ENCODE data around the gene HBM.
"Not testable (repeated sequence)": the region's sequence is repeated elsewhere in the genome, so short reads cannot be mapped to it uniquely, and the experiment has no call there.

The HBM gene

DNA sequence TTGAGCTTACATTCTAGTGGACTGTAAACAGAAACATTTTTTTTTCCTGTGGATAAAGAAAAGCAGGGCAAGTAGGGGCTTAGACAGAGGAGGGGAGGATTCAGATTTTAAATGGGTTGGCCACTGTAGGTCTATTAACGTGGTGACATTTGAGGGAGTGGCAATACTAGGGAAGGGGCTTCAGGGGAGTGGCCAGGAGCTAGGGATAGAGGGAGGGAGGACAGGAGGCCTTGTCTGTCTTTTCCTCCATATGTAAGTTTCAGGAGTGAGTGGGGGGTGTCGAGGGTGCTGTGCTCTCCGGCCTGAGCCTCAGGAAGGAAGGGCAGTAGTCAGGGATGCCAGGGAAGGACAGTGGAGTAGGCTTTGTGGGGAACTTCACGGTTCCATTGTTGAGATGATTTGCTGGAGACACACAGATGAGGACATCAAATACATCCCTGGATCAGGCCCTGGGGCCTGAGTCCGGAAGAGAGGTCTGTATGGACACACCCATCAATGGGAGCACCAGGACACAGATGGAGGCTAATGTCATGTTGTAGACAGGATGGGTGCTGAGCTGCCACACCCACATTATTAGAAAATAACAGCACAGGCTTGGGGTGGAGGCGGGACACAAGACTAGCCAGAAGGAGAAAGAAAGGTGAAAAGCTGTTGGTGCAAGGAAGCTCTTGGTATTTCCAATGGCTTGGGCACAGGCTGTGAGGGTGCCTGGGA is 6.5 kb upstream of the HBM start:
- H2AFZ ChIP-seq (ENCODE audit: low read depth, low read length), result no peak overlapping the region
- no peak overlapping the region for H4K91ac ChIP-seq (ENCODE audit: low read length)
- H3K79me1 ChIP-seq (replicated peaks; ENCODE audit: low read length, poor library complexity, severe bottlenecking), result no peaks in the 10 kb centered on the region
- no peak overlapping the region for H3K27ac ChIP-seq (ENCODE audit: low read length, poor library complexity, severe bottlenecking)
- no peak for DNase-seq
- 65% methylated on average over 6 of the region's 6 CpGs for WGBS
- no peak overlapping the region for H3K4ac ChIP-seq (ENCODE audit: low read depth in 1 of 2, low read length in 2 of 2)
- H2BK5ac ChIP-seq (ENCODE audit: low read depth, low read length, poor library complexity, severe bottlenecking), result no peak overlapping the region
- H3K23ac ChIP-seq (ENCODE audit: low read length in 2 of 2), result no peak overlapping the region
- peak overlapping the region in 1 of 2 experiments; percentile 20 for H3K14ac ChIP-seq (ENCODE audit: low read length in 2 of 2)
- no peak overlapping the region for H2BK12ac ChIP-seq (ENCODE audit: low read length in 2 of 2)
- no peak overlapping the region for H3K9ac ChIP-seq (ENCODE audit: low read length)
- H2BK120ac ChIP-seq (ENCODE audit: low read depth, low read length), result no peak overlapping the region
- H4K8ac ChIP-seq (ENCODE audit: low read length), result no peak overlapping the region
- H3K18ac ChIP-seq (ENCODE audit: low read depth in 1 of 2, low read length in 2 of 2), result no peak overlapping the region
- no peak overlapping the region for H3K4me3 ChIP-seq (ENCODE audit: insufficient read depth in 1 of 2, low read depth in 1 of 2, low read length in 2 of 2)
- H2BK15ac ChIP-seq (ENCODE audit: low read depth, poor library complexity, severe bottlenecking), result no peak overlapping the region
- H3K36me3 ChIP-seq (ENCODE audit: control insufficient read depth in 1 of 2, insufficient read depth in 2 of 2, low read depth in 1 of 2, low read length in 2 of 2), result no peaks in the 10 kb centered on the region
- H2AK5ac ChIP-seq (ENCODE audit: low read length, severe bottlenecking), result no peak overlapping the region
- no peaks in the 10 kb centered on the region for H3K9me3 ChIP-seq (ENCODE audit: control insufficient read depth, low read length)
- H3K4me1 ChIP-seq (ENCODE audit: control insufficient read depth, insufficient read depth, low read depth, low read length), result peaks cover 7% of the 10 kb centered on the region
- peaks cover 41 to 56% of the 10 kb centered on the region in 2 experiments for H3K27me3 ChIP-seq (ENCODE audit: control insufficient read depth in 1 of 2, insufficient read depth in 1 of 2, low read length in 2 of 2)
- H3K4me2 ChIP-seq (ENCODE audit: low read length, poor library complexity, severe bottlenecking), result no peak overlapping the region

GRCh38 chr16:160242-160641 is 5.5 kb upstream of the HBM start:
- H2AK5ac ChIP-seq (ENCODE audit: low read length, severe bottlenecking); H3K4me1 ChIP-seq (ENCODE audit: control insufficient read depth, insufficient read depth, low read depth, low read length); H3K79me1 ChIP-seq (replicated peaks; ENCODE audit: low read length, poor library complexity, severe bottlenecking); H3K18ac ChIP-seq (ENCODE audit: low read depth in 1 of 2, low read length in 2 of 2); H3K36me3 ChIP-seq (ENCODE audit: control insufficient read depth in 1 of 2, insufficient read depth in 2 of 2, low read depth in 1 of 2, low read length in 2 of 2); H4K8ac ChIP-seq (ENCODE audit: low read length); H3K4me3 ChIP-seq (ENCODE audit: insufficient read depth in 1 of 2, low read depth in 1 of 2, low read length in 2 of 2); H2BK5ac ChIP-seq (ENCODE audit: low read depth, low read length, poor library complexity, severe bottlenecking); H4K91ac ChIP-seq (ENCODE audit: low read length); H2BK15ac ChIP-seq (ENCODE audit: low read depth, poor library complexity, severe bottlenecking); H2BK120ac ChIP-seq (ENCODE audit: low read depth, low read length); H3K23ac ChIP-seq (ENCODE audit: low read length in 2 of 2); H2BK12ac ChIP-seq (ENCODE audit: low read length in 2 of 2); H3K14ac ChIP-seq (ENCODE audit: low read length in 2 of 2); H3K27ac ChIP-seq (ENCODE audit: low read length, poor library complexity, severe bottlenecking); H3K4ac ChIP-seq (ENCODE audit: low read depth in 1 of 2, low read length in 2 of 2); DNase-seq; H3K9me3 ChIP-seq (ENCODE audit: control insufficient read depth, low read length); H2AFZ ChIP-seq (ENCODE audit: low read depth, low read length); H3K4me2 ChIP-seq (ENCODE audit: low read length, poor library complexity, severe bottlenecking); H3K9ac ChIP-seq (ENCODE audit: low read length): not testable (repeated sequence)
- peaks cover 38 to 51% of the 10 kb centered on the region in 2 experiments for H3K27me3 ChIP-seq (ENCODE audit: control insufficient read depth in 1 of 2, insufficient read depth in 1 of 2, low read length in 2 of 2)
- 79% methylated on average over 11 of the region's 20 CpGs for WGBS

DNA sequence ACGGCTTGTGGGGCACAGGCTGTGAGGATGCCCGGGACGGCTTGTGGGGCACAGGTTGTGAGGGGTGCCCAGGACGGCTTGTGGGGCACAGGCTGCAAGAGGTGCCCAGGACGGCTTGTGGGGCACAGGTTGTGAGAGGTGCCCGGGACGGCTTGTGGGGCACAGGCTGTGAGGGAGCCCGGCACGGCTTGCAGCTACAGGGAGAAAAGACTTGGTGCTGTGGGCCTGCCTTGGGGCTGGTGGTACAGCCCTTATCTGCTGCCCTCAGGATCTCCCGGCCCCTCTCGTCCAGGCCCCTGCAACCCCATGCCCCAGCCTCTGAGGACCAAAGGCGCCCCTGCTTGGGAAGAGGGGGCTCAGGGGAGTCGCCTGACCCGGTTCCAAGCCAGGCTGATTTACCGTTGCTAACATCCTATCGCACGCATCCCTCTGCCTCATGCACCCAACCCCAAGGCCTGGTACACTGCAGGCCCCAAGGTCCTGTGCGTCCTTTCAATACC is 5.0 kb upstream of the HBM start:
- Histone ChIP-seq H2BK15ac (ENCODE audit: low read depth, poor library complexity, severe bottlenecking) (no peak overlapping the region), H3K4ac (ENCODE audit: low read depth in 1 of 2, low read length in 2 of 2) (no peak overlapping the region), H3K23ac (ENCODE audit: low read length in 2 of 2) (no peak overlapping the region), H4K91ac (ENCODE audit: low read length) (no peak overlapping the region), H3K4me2 (ENCODE audit: low read length, poor library complexity, severe bottlenecking) (no peak overlapping the region), H3K27me3 (ENCODE audit: control insufficient read depth in 1 of 2, insufficient read depth in 1 of 2, low read length in 2 of 2) (peaks cover 43 to 53% of the 10 kb centered on the region in 2 experiments), H4K8ac (ENCODE audit: low read length) (no peak overlapping the region), H2BK12ac (ENCODE audit: low read length in 2 of 2) (no peak overlapping the region), H2AK5ac (ENCODE audit: low read length, severe bottlenecking) (no peak overlapping the region), H3K4me3 (ENCODE audit: insufficient read depth in 1 of 2, low read depth in 1 of 2, low read length in 2 of 2) (no peak overlapping the region), H3K36me3 (ENCODE audit: control insufficient read depth in 1 of 2, insufficient read depth in 2 of 2, low read depth in 1 of 2, low read length in 2 of 2) (no peaks in the 10 kb centered on the region), H3K27ac (ENCODE audit: low read length, poor library complexity, severe bottlenecking) (no peak overlapping the region), H2BK120ac (ENCODE audit: low read depth, low read length) (no peak overlapping the region), H3K14ac (ENCODE audit: low read length in 2 of 2) (no peak overlapping the region), H3K9me3 (ENCODE audit: control insufficient read depth, low read length) (no peaks in the 10 kb centered on the region), H3K79me1 (replicated peaks; ENCODE audit: low read length, poor library complexity, severe bottlenecking) (no peaks in the 10 kb centered on the region), H3K18ac (ENCODE audit: low read depth in 1 of 2, low read length in 2 of 2) (no peak overlapping the region), H2AFZ (ENCODE audit: low read depth, low read length) (no peak overlapping the region), H2BK5ac (ENCODE audit: low read depth, low read length, poor library complexity, severe bottlenecking) (no peak overlapping the region), H3K9ac (ENCODE audit: low read length) (no peak overlapping the region), H3K4me1 (ENCODE audit: control insufficient read depth, insufficient read depth, low read depth, low read length) (peaks cover 9% of the 10 kb centered on the region)
- 54% methylated on average over 14 of the region's 18 CpGs for WGBS
- DNase-seq, result no peak

DNA sequence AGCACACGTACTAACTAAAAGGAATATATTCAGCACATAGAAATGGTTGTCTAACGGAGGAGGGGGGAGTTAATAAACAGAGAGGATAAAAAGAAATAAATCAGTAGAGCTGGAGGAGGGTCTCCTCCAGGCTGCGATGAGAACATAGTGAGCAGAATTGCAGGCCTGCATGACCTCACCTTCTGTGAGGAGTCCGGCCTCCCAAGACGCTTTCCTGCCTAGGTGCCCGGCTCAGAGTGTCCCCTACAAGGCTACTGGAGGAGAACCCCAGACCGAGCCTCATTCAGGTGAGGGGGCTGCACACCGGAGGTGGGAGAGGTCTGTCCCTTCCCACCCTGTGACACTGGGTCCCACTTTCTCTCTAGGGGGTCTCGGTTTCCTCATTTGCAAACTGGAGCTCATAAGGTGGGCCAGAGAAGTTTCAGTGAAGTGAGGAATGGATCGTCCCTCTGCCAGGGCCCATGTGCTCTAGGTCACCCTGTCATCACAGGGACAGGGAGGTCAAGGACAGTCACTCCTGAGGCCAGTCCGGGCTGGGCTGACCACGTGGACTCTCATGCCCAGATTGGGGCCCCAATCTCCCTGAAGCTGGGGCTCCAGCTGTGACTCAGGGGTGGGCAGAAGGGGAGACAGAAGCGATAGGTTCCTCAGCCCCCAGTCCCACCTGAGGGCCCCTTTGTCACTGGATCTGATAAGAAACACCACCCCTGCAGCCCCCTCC is 3.3 kb upstream of the HBM start:
- Histone ChIP-seq H2BK120ac (ENCODE audit: low read depth, low read length) (no peak overlapping the region), H2BK15ac (ENCODE audit: low read depth, poor library complexity, severe bottlenecking) (no peak overlapping the region), H3K27ac (ENCODE audit: low read length, poor library complexity, severe bottlenecking) (no peak overlapping the region), H2BK5ac (ENCODE audit: low read depth, low read length, poor library complexity, severe bottlenecking) (no peak overlapping the region), H3K18ac (ENCODE audit: low read depth in 1 of 2, low read length in 2 of 2) (no peak overlapping the region), H3K9ac (ENCODE audit: low read length) (no peak overlapping the region), H3K4ac (ENCODE audit: low read depth in 1 of 2, low read length in 2 of 2) (no peak overlapping the region), H3K9me3 (ENCODE audit: control insufficient read depth, low read length) (no peaks in the 10 kb centered on the region), H3K4me2 (ENCODE audit: low read length, poor library complexity, severe bottlenecking) (no peak overlapping the region), H2BK12ac (ENCODE audit: low read length in 2 of 2) (no peak overlapping the region), H4K91ac (ENCODE audit: low read length) (no peak overlapping the region), H3K27me3 (ENCODE audit: control insufficient read depth in 1 of 2, insufficient read depth in 1 of 2, low read length in 2 of 2) (peaks cover 52 to 61% of the 10 kb centered on the region in 2 experiments), H3K4me3 (ENCODE audit: insufficient read depth in 1 of 2, low read depth in 1 of 2, low read length in 2 of 2) (no peak overlapping the region), H3K23ac (ENCODE audit: low read length in 2 of 2) (no peak overlapping the region), H3K4me1 (ENCODE audit: control insufficient read depth, insufficient read depth, low read depth, low read length) (peaks cover 14% of the 10 kb centered on the region), H3K14ac (ENCODE audit: low read length in 2 of 2) (no peak overlapping the region), H2AK5ac (ENCODE audit: low read length, severe bottlenecking) (no peak overlapping the region), H4K8ac (ENCODE audit: low read length) (no peak overlapping the region), H2AFZ (ENCODE audit: low read depth, low read length) (no peak overlapping the region), H3K79me1 (replicated peaks; ENCODE audit: low read length, poor library complexity, severe bottlenecking) (no peaks in the 10 kb centered on the region), H3K36me3 (ENCODE audit: control insufficient read depth in 1 of 2, insufficient read depth in 2 of 2, low read depth in 1 of 2, low read length in 2 of 2) (no peaks in the 10 kb centered on the region)
- 88% methylated on average over 13 of the region's 13 CpGs for WGBS
- DNase-seq, result no peak
